HuH-7 (cell line): ENCODE measurements around the gene FXYD5.

Source experiments
- DNase-seq: peaks from one replicate; pipeline ENCODE4 v3.0.0; 2011; ENCODE audit warnings: low spot score

Gene FXYD5

DNA sequence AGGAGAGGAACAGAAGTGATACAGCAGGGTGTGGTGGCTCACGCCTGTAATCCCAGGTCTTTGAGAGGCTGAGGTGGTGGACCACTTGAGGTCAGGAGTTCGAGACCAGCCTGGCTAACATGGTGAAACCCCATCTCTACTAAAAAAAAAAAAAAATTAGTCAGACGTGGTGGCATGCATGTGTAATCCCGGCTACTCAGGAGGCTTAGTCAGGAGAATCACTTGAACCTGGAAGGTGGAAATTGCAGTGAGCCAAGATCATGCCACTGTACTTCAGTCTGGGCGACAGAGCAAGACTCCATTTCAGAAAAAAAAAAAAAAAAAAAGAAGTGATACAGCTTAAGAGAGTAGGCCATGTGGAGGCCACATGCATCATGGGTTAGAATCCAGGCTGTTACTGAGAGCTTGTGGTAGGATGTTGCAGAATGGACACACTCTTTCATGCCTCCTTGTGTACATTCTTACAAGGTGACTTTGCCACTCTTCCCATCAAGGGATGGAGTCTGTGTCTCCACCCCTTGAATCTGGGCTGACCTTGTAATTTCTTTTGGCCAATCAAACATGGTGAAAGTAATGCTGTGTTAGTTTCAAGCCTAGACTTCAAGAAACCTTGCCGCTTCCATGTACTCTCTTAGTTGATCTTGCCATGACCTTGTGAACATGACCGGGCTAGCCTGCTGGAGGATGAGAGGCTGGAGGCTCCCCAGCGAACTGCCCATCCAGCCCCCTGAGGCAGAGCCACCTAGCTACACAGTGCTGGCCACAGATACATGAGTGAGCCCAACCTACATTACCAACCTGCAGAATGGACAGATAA, 61.7 kb downstream of the FXYD5 start:
- no peak for DNase-seq

GRCh38 chr19:35216833-35217648, 62.5 kb downstream of the FXYD5 start:
- DNase-seq, result no peak

- DNase-seq, result no peak
Measured at GRCh38 chr19:35217649-35217990, 63.1 kb downstream of the FXYD5 start.

GRCh38 chr19:35219008-35219407, 64.5 kb downstream of the FXYD5 start:
- DNase-seq, result no peak
